ENCODE results near the gene SMO.

GRCh38 chr7:129213828-129214227 is 25.4 kb downstream of the SMO start:
- TF ChIP-seq FOXA1 (IDR thresholded peaks at IDR 0.05) (no peak), SP1 (IDR thresholded peaks at IDR 0.05) (no peak), TARDBP (IDR thresholded peaks at IDR 0.05) (no peak), BHLHE40 (IDR thresholded peaks at IDR 0.05; ENCODE audit: borderline replicate concordance) (no peak), ELF4 (IDR thresholded peaks at IDR 0.05) (no peak), SUZ12 (IDR thresholded peaks at IDR 0.05) (no peak), PKNOX1 (IDR thresholded peaks at IDR 0.05) (no peak), ARNT (IDR thresholded peaks at IDR 0.05) (no peak), L3MBTL2 (conservative IDR thresholded peaks at IDR 0.05) (no peak)

Measured in HEK293T (cell line).